Suprapubic skin (tissue), 4 donors: ENCODE data around the gene TGM6. TPM values are rescaled to one million over a fixed set of nuclear protein-coding genes. Genes with fewer than 3 reads are reported as not detected.

Source experiments
- DNase-seq, 2 donors: peaks; one replicate each; pipeline ENCODE4 v3.0.0-alpha.2; 2019; ENCODE audit warnings: low spot score in 2 of 2
- H3K27ac ChIP-seq: fragments of 200-600 bp; sonication (generic); one replicate; pipeline ENCODE4 v1.5.1; 2019
- H3K27me3 ChIP-seq: fragments of 200-600 bp; sonication (generic); one replicate; pipeline ENCODE4 v1.5.1; 2019
- H3K36me3 ChIP-seq: fragments of 200-600 bp; sonication (generic); one replicate; pipeline ENCODE4 v1.5.1; 2019
- H3K4me1 ChIP-seq: fragments of 200-600 bp; sonication (generic); one replicate; pipeline ENCODE4 v1.5.1; 2019
- H3K4me3 ChIP-seq: fragments of 200-600 bp; sonication (generic); one replicate; pipeline ENCODE4 v1.5.1; 2019; ENCODE audit warnings: mild to moderate bottlenecking
- H3K9me3 ChIP-seq: fragments of 200-600 bp; sonication (generic); one replicate; pipeline ENCODE4 v1.5.1; 2019
- EP300 ChIP-seq: sonication (generic); formaldehyde crosslinking; IDR thresholded peaks from one replicate; pipeline ENCODE4 v1.6.1; 2017; ENCODE audit warnings: antibody characterized with exemption
- POLR2A ChIP-seq, 2 donors: fragments of 450-650 bp; IDR thresholded peaks; one replicate each; pipeline ENCODE4 v1.6.1; 2017; ENCODE audit warnings: antibody characterized with exemption in 2 of 2, mild to moderate bottlenecking in 2 of 2, moderate library complexity in 2 of 2
- POLR2AphosphoS5 ChIP-seq, 3 donors: sonication (generic); formaldehyde crosslinking; IDR thresholded peaks; one replicate each; pipeline ENCODE4 v1.6.1; 2017; ENCODE audit warnings: antibody characterized with exemption in 3 of 3
- WGBS: methylation state at CpG from one replicate; pipeline ENCODE4 v1.1.5; 2018; 5-methylcytosine and 5-hydroxymethylcytosine counted together
- total RNA-seq, 4 donors: library from RNA; depleted of rRNA; stranded (reverse); fragments of >200 nt; gene quantifications; one replicate each; pipeline ENCODE4 v1.1.0, GENCODE V29; 2016
- TF ChIP-seq, protein P1 (sequence below), 2 donors: fragments of 200-600 bp in 1 of 2; fragments of 450-650 bp in 1 of 2; sonication (generic) in 1 of 2; IDR thresholded peaks; one replicate each; pipeline ENCODE4 v1.5.1; 2016 to 2019; ENCODE audit warnings: antibody characterized with exemption in 2 of 2, mild to moderate bottlenecking in 1 of 2, moderate library complexity in 1 of 2

Gene TGM6
- total RNA-seq, 4 donors from 2014 or later: 0.32 to 1.4 (median 0.78) TPM

DNA sequence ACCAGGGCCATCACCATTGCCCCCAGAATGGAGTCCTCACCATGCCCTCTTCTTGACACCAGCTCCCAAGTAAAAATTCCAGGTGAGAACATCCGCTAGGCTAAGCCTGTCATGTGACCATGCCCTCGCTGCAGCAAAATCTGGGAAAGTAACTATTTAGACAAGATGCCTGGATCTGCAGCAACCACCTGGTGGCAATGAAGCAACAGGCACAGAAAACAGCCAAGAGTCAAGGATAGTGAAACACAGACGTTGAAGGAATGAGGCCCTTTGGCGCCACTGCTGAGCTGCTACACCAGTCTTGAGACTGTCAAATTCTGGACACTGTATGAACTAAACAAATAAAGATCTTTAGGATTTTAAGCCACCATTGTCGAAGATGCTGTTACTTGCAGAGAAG is 30.1 kb upstream of the TGM6 start:
- Histone ChIP-seq H3K9me3 (peaks cover 3% of the 10 kb centered on the region), H3K27me3 (peaks cover 8% of the 10 kb centered on the region), H3K4me1 (no peaks in the 10 kb centered on the region), H3K4me3 (no peak overlapping the region), H3K27ac (no peak overlapping the region), H3K36me3 (no peaks in the 10 kb centered on the region)
- TF ChIP-seq, protein P1, sequence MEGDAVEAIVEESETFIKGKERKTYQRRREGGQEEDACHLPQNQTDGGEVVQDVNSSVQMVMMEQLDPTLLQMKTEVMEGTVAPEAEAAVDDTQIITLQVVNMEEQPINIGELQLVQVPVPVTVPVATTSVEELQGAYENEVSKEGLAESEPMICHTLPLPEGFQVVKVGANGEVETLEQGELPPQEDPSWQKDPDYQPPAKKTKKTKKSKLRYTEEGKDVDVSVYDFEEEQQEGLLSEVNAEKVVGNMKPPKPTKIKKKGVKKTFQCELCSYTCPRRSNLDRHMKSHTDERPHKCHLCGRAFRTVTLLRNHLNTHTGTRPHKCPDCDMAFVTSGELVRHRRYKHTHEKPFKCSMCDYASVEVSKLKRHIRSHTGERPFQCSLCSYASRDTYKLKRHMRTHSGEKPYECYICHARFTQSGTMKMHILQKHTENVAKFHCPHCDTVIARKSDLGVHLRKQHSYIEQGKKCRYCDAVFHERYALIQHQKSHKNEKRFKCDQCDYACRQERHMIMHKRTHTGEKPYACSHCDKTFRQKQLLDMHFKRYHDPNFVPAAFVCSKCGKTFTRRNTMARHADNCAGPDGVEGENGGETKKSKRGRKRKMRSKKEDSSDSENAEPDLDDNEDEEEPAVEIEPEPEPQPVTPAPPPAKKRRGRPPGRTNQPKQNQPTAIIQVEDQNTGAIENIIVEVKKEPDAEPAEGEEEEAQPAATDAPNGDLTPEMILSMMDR (IDR thresholded peaks at IDR 0.05): no peak
- TF ChIP-seq EP300 (no peak), POLR2AphosphoS5 (IDR thresholded peaks at IDR 0.05) (no peak), POLR2A (IDR thresholded peaks at IDR 0.05) (no peak)
- WGBS: 83% methylated on average over 5 of the region's 5 CpGs
- no peak for DNase-seq

DNA sequence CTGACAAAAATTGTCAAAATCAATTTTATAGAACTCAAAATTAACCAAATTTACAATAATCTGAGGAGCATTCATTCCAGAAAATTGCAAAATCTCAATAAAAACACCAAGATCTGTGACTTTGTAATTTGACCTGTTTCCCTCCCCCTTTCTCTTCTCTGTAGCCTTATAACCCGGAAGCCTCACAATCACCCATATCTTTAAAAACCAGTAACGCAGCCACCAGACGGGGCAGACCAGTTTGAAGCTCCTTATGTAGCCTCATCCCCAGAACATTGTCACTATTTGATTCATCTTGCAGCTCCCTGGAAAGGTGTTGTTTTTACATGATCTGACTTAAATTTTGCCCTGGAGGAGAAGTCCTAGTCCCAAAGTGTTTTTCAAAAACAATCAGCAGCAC is 27.5 kb upstream of the TGM6 start:
- TF ChIP-seq EP300: no peak
- no peak for TF ChIP-seq POLR2A (IDR thresholded peaks at IDR 0.05)
- TF ChIP-seq, protein P1 (IDR thresholded peaks at IDR 0.05): no peak
- no peak for TF ChIP-seq POLR2AphosphoS5 (IDR thresholded peaks at IDR 0.05)

DNA sequence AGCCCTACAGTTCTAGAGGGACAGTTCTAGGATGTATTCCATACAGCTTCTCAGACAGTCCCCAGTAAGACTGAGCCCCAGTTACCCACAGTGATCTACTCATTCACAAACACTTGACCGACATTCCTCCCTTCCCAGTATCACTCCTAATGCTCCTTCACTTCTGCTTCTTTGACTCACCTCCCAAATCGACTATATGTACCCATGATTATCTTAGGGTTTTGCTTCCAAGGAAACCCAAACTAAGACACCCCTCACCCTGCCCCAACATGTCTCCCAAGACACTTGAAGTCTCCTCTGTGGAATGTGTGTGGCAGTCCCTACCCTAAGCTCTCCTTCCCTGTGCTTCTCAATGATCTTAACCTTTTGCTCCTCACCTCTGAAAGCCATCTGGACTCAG is 23.6 kb upstream of the TGM6 start:
- H3K27me3 ChIP-seq: no peaks in the 10 kb centered on the region
- no peak overlapping the region for H3K27ac ChIP-seq
- no peak overlapping the region for H3K4me3 ChIP-seq
- no peaks in the 10 kb centered on the region for H3K36me3 ChIP-seq
- DNase-seq: no peak
- H3K9me3 ChIP-seq: no peaks in the 10 kb centered on the region
- no peaks in the 10 kb centered on the region for H3K4me1 ChIP-seq
- 35% methylated on average over 2 of the region's 2 CpGs for WGBS
- TF ChIP-seq POLR2A (IDR thresholded peaks at IDR 0.05) (no peak), POLR2AphosphoS5 (IDR thresholded peaks at IDR 0.05) (no peak), EP300 (no peak)
- TF ChIP-seq, protein P1 (IDR thresholded peaks at IDR 0.05): no peak

More for the DNA sequence above, 27.5 kb upstream of the TGM6 start:
- DNase-seq: no peak
- Histone ChIP-seq H3K4me3 (no peak overlapping the region), H3K36me3 (no peaks in the 10 kb centered on the region), H3K4me1 (no peaks in the 10 kb centered on the region), H3K9me3 (no peaks in the 10 kb centered on the region), H3K27ac (no peak overlapping the region), H3K27me3 (peaks cover 5% of the 10 kb centered on the region)
- 37% methylated on average over 3 of the region's 3 CpGs for WGBS

DNA sequence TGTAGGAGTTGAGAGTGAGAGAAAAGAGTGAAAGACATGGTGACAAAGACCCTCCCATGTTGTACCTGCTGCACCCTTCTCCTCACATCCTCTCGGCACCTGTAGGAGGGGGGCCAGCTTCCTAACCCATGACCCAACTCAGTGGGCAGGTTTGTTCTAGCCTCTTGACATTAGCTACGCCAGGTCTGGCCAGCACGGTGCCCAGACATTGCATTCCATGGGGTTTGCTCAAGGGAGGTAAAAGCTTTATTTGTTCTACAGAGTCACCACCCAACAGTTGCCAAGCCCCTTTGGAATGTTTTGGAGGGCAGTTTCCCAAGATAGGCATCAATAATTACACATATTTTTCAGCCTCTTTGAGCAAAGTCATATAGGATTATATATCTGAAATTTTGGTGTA is 22.7 kb upstream of the TGM6 start:
- no peak for DNase-seq
- 64% methylated on average over 3 of the region's 3 CpGs for WGBS
- H3K27ac ChIP-seq: no peak overlapping the region

DNA sequence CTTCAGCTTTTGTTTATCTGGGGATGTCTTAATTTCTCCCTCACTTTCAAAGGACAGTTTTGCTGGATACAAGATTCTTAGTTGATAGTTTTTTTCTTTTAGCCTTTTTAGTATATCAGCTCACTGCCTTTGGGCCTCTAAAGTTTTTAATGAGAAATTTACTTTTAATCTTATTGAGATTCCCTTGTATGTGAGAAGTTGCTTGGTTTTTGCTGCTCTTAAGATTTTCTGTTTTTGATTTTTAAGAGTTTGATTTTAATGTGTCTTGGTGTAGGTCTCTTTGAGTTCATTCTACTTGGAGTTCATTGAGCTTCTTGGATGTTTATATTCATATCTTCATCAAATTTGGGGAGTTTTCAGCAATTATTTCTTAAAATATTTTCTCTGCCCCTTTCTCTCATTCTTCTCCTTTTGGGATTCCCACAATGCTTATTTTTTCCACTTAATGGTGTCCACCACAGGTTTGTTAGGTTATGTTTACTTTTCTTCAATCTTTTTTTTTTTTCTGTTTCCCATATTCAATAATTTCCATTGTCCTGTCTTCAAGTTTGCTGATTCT is 19.6 kb upstream of the TGM6 start:
- TF ChIP-seq, protein P1 (IDR thresholded peaks at IDR 0.05): no peak
- TF ChIP-seq EP300 (no peak), POLR2AphosphoS5 (IDR thresholded peaks at IDR 0.05) (no peak), POLR2A (IDR thresholded peaks at IDR 0.05) (no peak)
- Histone ChIP-seq H3K9me3 (no peaks in the 10 kb centered on the region), H3K4me3 (no peak overlapping the region), H3K36me3 (no peaks in the 10 kb centered on the region), H3K4me1 (no peaks in the 10 kb centered on the region), H3K27ac (no peak overlapping the region), H3K27me3 (no peaks in the 10 kb centered on the region)
- no peak for DNase-seq

More for the DNA sequence above, 22.7 kb upstream of the TGM6 start:
- Histone ChIP-seq H3K4me3 (no peak overlapping the region), H3K27me3 (no peaks in the 10 kb centered on the region), H3K36me3 (no peaks in the 10 kb centered on the region), H3K9me3 (no peaks in the 10 kb centered on the region), H3K4me1 (no peaks in the 10 kb centered on the region)
- TF ChIP-seq EP300: no peak
- TF ChIP-seq POLR2AphosphoS5 (IDR thresholded peaks at IDR 0.05): no peak
- TF ChIP-seq, protein P1 (IDR thresholded peaks at IDR 0.05): no peak
- no peak for TF ChIP-seq POLR2A (IDR thresholded peaks at IDR 0.05)
